Activated CD8-positive, alpha-beta memory T cell treated with anti-CD3 and anti-CD28 coated beads, Interleukin-2, amount 50 U/mL, for 1 hour (primary cell): ENCODE measurements around the gene FKBP1A.

ENCODE experiments used
- DNase-seq: peaks from one replicate; pipeline ENCODE4 v3.0.0-alpha.2; 2020; ENCODE audit errors: extremely low read depth

Gene FKBP1A

GRCh38 chr20:1332749-1333300 lies 60.0 kb downstream of the FKBP1A start:
- no peak for DNase-seq

GRCh38 chr20:1331801-1332453 lies 60.9 kb downstream of the FKBP1A start:
- no peak for DNase-seq

- DNase-seq: no peak
Measured at GRCh38 chr20:1331101-1331500, 61.8 kb downstream of the FKBP1A start.

- peak; percentile 29 for DNase-seq
Measured at GRCh38 chr20:1330075-1330830, 62.6 kb downstream of the FKBP1A start.

GRCh38 chr20:1328680-1329330 lies 64.0 kb downstream of the FKBP1A start, which contains the start of gene SDCBP2:
Gene SDCBP2 (minus strand): TSS chr20:1329139. CDS start chr20:1320416, 8,723 bp downstream.
- DNase-seq: no peak

- no peak for DNase-seq
Measured at GRCh38 chr20:1327827-1328679, 64.8 kb downstream of the FKBP1A start.

- DNase-seq: no peak
Measured at GRCh38 chr20:1327241-1327653, 65.6 kb downstream of the FKBP1A start.

- no peak for DNase-seq
Measured at GRCh38 chr20:1326031-1326930, 66.6 kb downstream of the FKBP1A start.

- peak; percentile 99 for DNase-seq
Measured at GRCh38 chr20:1325173-1326030, 67.5 kb downstream of the FKBP1A start.

GRCh38 chr20:1324598-1325172 lies 68.2 kb downstream of the FKBP1A start:
- DNase-seq: peak; percentile 25

- no peak for DNase-seq
Measured at GRCh38 chr20:1323830-1324597, 68.8 kb downstream of the FKBP1A start.

- DNase-seq: no peak
Measured at GRCh38 chr20:1323256-1323655, 69.6 kb downstream of the FKBP1A start.

GRCh38 chr20:1322511-1323245 lies 70.2 kb downstream of the FKBP1A start:
- DNase-seq: no peak

- no peak for DNase-seq
Measured at GRCh38 chr20:1321654-1321939, 71.3 kb downstream of the FKBP1A start.

GRCh38 chr20:1320902-1321653 lies 71.8 kb downstream of the FKBP1A start:
- no peak for DNase-seq

- DNase-seq: no peak
Measured at GRCh38 chr20:1320016-1320415, 72.8 kb downstream of the FKBP1A start.

- no peak for DNase-seq
Measured at GRCh38 chr20:1319462-1319861, 73.4 kb downstream of the FKBP1A start.
